ENCODE results near the gene RFX2. TPM values are rescaled to one million over a fixed set of nuclear protein-coding genes. Genes with fewer than 3 reads are reported as not detected.

Gene RFX2
- total RNA-seq, 2 donors from 2014 or later: 10.5 to 11.5 TPM

- peak in 1 of 2 donors; percentile 42 for ATAC-seq
- intact Hi-C loops (cut with DNase I): loop anchor here in 1 of 2 donors (2.0 to 10.0 kb wide), 2 partner anchors 27 to 209 kb away; partner anchors contain the start of gene MLLT1
- DNase-seq: peak; percentile 51
These were observed 44.5 kb downstream of the RFX2 start for GRCh38 chr19:6065685-6066374.

- DNase-seq (no peak), ATAC-seq (no peak)
- intact Hi-C loops (cut with DNase I): loop anchor here (5.0 to 10.0 kb wide), 2 partner anchors 43 to 210 kb away; partner anchors contain the start of gene MLLT1 (in 1 of the 2)
These were observed 45.8 kb downstream of the RFX2 start for GRCh38 chr19:6064336-6065073.

GRCh38 chr19:6063576-6064335 is 46.5 kb downstream of the RFX2 start:
- intact Hi-C loops (cut with DNase I): loop anchor here (5.0 to 10.0 kb wide), 2 partner anchors 44 to 211 kb away; partner anchors contain the start of gene MLLT1 (in 1 of the 2)
- no peak for ATAC-seq
- no peak for DNase-seq

GRCh38 chr19:6062961-6063575 is 47.2 kb downstream of the RFX2 start:
- DNase-seq (no peak), ATAC-seq (no peak)
- intact Hi-C loops (cut with DNase I): loop anchor here (5.0 to 10.0 kb wide), 2 partner anchors 44 to 212 kb away; partner anchors contain the start of gene MLLT1 (in 1 of the 2)

- intact Hi-C loops (cut with DNase I): loop anchor here (5.0 to 10.0 kb wide), 2 partner anchors 45 to 213 kb away; partner anchors contain the start of gene MLLT1 (in 1 of the 2)
- peak; percentile 10 to 24 for ATAC-seq
These were observed 48.0 kb downstream of the RFX2 start for GRCh38 chr19:6062274-6062673.

GRCh38 chr19:6061376-6062130 is 48.7 kb downstream of the RFX2 start:
- ATAC-seq (no peak), DNase-seq (no peak)
- intact Hi-C loops (cut with DNase I): loop anchor here (5.0 to 10.0 kb wide), 2 partner anchors 46 to 213 kb away; partner anchors contain the start of gene MLLT1 (in 1 of the 2)

More at GRCh38 chr19:6062274-6062673, 48.0 kb downstream of the RFX2 start:
- peak; percentile 66 for DNase-seq

GRCh38 chr19:6060600-6061375 is 49.5 kb downstream of the RFX2 start:
- ATAC-seq: peak in 1 of 2 donors; percentile 5
- intact Hi-C loops (cut with DNase I): loop anchor here (5.0 to 10.0 kb wide), 2 partner anchors 47 to 214 kb away; partner anchors contain the start of gene MLLT1 (in 1 of the 2)
- DNase-seq: no peak

- DNase-seq: no peak
These were observed 50.2 kb downstream of the RFX2 start for GRCh38 chr19:6059988-6060599.

GRCh38 chr19:6059396-6059947 is 50.8 kb downstream of the RFX2 start:
- intact Hi-C loops (cut with DNase I): loop anchor here in 1 of 2 donors (5.0 kb wide), 1 partner anchor 48 kb away; no protein-coding TSS in a partner anchor
- no peak for DNase-seq
- no peak for ATAC-seq

More at GRCh38 chr19:6059988-6060599, 50.2 kb downstream of the RFX2 start:
- intact Hi-C loops (cut with DNase I): loop anchor here (5.0 to 10.0 kb wide), 2 partner anchors 47 to 215 kb away; partner anchors contain the start of gene MLLT1 (in 1 of the 2)
- no peak for ATAC-seq

GRCh38 chr19:6058518-6059201 is 51.6 kb downstream of the RFX2 start:
- intact Hi-C loops (cut with DNase I): loop anchor here in 1 of 2 donors (5.0 kb wide), 1 partner anchor 49 kb away; no protein-coding TSS in a partner anchor
- no peak for DNase-seq
- ATAC-seq: no peak

GRCh38 chr19:6057651-6058517 is 52.4 kb downstream of the RFX2 start:
- no peak for DNase-seq
- intact Hi-C loops (cut with DNase I): loop anchor here in 1 of 2 donors (2.0 to 5.0 kb wide), 2 partner anchors 35 to 49 kb away; no protein-coding TSS in a partner anchor
- peak in 1 of 2 donors; percentile 3 for ATAC-seq

GRCh38 chr19:6056801-6057650 is 53.3 kb downstream of the RFX2 start:
- DNase-seq: peak; percentile 82
- ATAC-seq: peak; percentile 75 to 85
- intact Hi-C loops (cut with DNase I): loop anchor here in 1 of 2 donors (2.0 to 5.0 kb wide), 2 partner anchors 36 to 50 kb away; no protein-coding TSS in a partner anchor

- DNase-seq: no peak
- intact Hi-C loops (cut with DNase I): loop anchor here in 1 of 2 donors (2.0 to 5.0 kb wide), 2 partner anchors 36 to 51 kb away; no protein-coding TSS in a partner anchor
- ATAC-seq: peak; percentile 1
These were observed 54.0 kb downstream of the RFX2 start for GRCh38 chr19:6056282-6056741.
